ENCODE data around the gene GSTA5.
"Not testable (repeated sequence)": the region's sequence is repeated elsewhere in the genome, so short reads cannot be mapped to it uniquely, and the experiment has no call there.

GSTA5 gene

DNA sequence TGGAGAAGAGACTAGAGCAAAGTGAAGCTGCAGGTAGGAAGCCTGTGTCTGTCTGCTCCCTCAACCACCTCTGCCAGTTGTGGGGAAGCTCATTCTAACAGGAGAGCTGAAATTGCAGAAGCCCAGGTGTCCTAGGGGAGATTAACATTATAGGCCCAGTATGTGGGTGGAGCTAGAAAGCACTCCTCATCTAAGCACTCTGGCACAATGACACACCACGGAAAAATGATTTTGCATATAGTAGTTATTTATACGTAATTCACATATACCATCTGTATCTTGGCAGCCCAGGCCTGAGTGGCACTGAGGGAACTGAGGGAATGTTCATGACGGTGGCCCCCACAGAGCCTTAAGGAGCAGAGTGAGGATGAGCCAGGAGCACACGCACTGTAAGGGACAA lies 9.7 kb downstream of the GSTA5 start:
- not testable (repeated sequence) for H3K9ac ChIP-seq (ENCODE audit: low read length); H3K9me3 ChIP-seq (ENCODE audit: control insufficient read depth, insufficient read depth, low read depth, low read length); H3K36me3 ChIP-seq (ENCODE audit: control insufficient read depth, insufficient read depth, low read length); H3K4me3 ChIP-seq (ENCODE audit: low read depth, low read length); H3K27ac ChIP-seq (ENCODE audit: low read depth, low read length); H3K4me1 ChIP-seq (ENCODE audit: control insufficient read depth, insufficient read depth, low read length); H3K27me3 ChIP-seq (ENCODE audit: control insufficient read depth, insufficient read depth, low read length)

DNA sequence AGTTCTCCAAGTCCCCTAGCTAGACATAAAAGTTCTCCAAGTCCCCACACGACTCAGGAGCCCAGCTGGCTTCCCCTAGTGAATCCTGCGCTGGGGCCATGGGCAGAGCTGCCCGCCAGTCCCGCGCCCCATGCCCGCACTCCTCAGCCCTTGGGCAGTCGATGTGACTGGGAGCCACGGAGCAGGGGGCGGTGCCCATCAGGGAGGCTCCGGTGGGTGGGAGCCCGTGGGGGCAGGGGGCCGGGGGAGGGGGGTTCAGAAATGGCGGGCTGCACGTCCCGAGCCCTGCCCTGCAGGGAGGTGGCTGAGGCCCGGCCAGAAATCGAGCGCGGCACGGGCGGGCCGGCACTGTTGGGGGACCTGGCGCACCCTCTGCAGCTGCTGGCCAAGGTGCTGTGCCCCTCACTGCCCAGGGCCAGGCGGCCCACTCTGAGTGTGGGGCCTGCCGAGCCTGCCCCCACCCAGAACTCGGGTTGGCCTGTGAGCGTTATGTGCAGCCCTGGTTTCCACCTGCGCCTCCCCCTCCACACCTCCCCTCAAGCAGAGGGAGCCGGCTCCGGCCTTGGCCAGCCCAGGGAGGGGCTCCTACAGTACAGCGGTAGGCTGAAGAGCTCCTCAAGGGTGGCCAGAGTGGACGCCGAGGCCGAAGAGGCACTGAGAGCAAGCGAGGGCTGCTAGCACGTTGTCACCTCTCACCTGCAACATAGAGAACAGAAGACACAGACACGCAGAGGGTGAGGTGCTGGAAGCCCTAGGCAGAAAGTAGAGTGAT lies 11.4 kb downstream of the GSTA5 start:
- no peaks in the 10 kb centered on the region for H3K27me3 ChIP-seq (ENCODE audit: control insufficient read depth, insufficient read depth, low read length)
- peaks cover 16% of the 10 kb centered on the region for H3K9me3 ChIP-seq (ENCODE audit: control insufficient read depth, insufficient read depth, low read depth, low read length)
- H3K4me1 ChIP-seq (ENCODE audit: control insufficient read depth, insufficient read depth, low read length), result no peaks in the 10 kb centered on the region
- H3K4me3 ChIP-seq (ENCODE audit: low read depth, low read length), result no peak overlapping the region
- no peak overlapping the region for H3K27ac ChIP-seq (ENCODE audit: low read depth, low read length)
- no peaks in the 10 kb centered on the region for H3K36me3 ChIP-seq (ENCODE audit: control insufficient read depth, insufficient read depth, low read length)
- no peak overlapping the region for H3K9ac ChIP-seq (ENCODE audit: low read length)

DNA sequence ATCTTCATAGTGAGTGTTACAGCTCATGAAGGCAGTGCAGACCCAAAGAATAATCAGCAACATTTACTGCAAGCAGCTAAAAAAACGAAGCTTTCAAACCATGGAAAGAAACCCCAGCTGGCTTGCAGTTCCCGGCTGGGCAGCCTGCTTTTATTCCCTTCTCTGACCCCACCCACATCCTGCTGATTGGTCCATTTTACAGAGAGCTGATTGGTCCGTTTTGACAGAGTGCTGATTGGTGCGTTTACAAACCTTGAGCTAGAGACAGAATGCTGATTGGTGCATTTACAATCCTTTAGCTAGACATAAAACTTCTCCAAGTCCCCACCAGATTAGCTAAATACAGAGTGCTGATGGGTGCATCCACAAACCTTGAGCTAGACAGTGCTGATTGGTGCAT lies 12.0 kb downstream of the GSTA5 start:
- H3K27me3 ChIP-seq (ENCODE audit: control insufficient read depth, insufficient read depth, low read length); H3K4me3 ChIP-seq (ENCODE audit: low read depth, low read length); H3K36me3 ChIP-seq (ENCODE audit: control insufficient read depth, insufficient read depth, low read length); H3K4me1 ChIP-seq (ENCODE audit: control insufficient read depth, insufficient read depth, low read length); H3K9ac ChIP-seq (ENCODE audit: low read length); H3K27ac ChIP-seq (ENCODE audit: low read depth, low read length): not testable (repeated sequence)
- H3K9me3 ChIP-seq (ENCODE audit: control insufficient read depth, insufficient read depth, low read depth, low read length), result peaks cover 16% of the 10 kb centered on the region

DNA sequence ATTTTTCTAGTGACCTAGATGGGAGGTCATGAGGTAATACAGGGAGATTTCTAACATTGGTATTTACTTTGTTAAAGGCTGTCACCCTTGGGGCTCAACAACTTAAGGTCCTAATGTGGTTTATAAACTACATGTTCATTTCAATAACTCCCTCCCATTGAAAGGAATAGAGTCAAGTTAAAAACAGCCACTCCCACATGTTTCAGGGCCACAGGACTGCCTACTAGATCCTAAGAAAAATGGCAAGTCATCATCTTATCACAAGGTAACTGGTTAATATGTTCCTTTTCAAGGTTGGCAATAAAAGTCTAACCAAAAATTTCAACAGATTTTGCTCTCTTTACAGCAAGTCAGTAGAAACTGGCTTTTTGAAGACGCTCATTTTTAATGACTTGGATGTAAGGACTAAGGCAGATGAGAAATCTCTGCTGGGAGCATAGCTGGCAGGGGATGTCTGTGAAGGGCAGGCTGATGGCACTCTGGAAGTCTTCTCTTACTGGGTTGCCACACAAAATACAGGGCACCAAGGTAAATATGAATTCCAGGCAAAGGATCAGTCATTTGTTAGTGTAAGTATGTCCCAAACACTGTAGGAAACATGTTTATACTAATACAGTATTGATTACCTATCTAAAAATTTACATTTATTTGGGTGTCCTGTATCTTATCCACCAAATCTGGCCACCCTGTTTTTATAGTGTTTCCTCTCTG lies 13.4 kb downstream of the GSTA5 start:
- H3K9ac ChIP-seq (ENCODE audit: low read length); H3K4me3 ChIP-seq (ENCODE audit: low read depth, low read length); H3K27me3 ChIP-seq (ENCODE audit: control insufficient read depth, insufficient read depth, low read length); H3K4me1 ChIP-seq (ENCODE audit: control insufficient read depth, insufficient read depth, low read length); H3K36me3 ChIP-seq (ENCODE audit: control insufficient read depth, insufficient read depth, low read length); H3K27ac ChIP-seq (ENCODE audit: low read depth, low read length): not testable (repeated sequence)
- peaks cover 16% of the 10 kb centered on the region for H3K9me3 ChIP-seq (ENCODE audit: control insufficient read depth, insufficient read depth, low read depth, low read length)

DNA sequence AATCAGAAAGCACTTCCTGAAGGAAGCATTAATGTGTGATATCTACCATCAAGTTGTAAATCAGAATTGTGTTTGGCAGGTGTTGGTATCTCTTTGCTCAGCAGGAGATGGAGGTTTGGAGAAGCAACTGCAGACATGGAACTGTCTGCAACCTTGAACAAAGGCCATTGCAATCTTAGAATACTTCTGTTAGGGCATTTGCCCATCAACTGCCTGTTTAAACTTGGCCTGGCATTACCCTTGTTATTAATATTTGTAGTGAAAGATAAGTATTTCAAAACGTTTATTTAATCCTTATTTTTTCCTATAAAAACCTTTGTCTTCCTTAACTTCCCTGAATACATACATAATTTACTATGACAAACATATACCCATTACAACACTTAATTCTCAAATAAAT lies 14.1 kb downstream of the GSTA5 start:
- Histone ChIP-seq H3K27ac (ENCODE audit: low read depth, low read length) (no peak overlapping the region), H3K4me1 (ENCODE audit: control insufficient read depth, insufficient read depth, low read length) (no peaks in the 10 kb centered on the region), H3K36me3 (ENCODE audit: control insufficient read depth, insufficient read depth, low read length) (no peaks in the 10 kb centered on the region), H3K9me3 (ENCODE audit: control insufficient read depth, insufficient read depth, low read depth, low read length) (peaks cover 20% of the 10 kb centered on the region), H3K27me3 (ENCODE audit: control insufficient read depth, insufficient read depth, low read length) (no peaks in the 10 kb centered on the region), H3K4me3 (ENCODE audit: low read depth, low read length) (no peak overlapping the region), H3K9ac (ENCODE audit: low read length) (no peak overlapping the region)

DNA sequence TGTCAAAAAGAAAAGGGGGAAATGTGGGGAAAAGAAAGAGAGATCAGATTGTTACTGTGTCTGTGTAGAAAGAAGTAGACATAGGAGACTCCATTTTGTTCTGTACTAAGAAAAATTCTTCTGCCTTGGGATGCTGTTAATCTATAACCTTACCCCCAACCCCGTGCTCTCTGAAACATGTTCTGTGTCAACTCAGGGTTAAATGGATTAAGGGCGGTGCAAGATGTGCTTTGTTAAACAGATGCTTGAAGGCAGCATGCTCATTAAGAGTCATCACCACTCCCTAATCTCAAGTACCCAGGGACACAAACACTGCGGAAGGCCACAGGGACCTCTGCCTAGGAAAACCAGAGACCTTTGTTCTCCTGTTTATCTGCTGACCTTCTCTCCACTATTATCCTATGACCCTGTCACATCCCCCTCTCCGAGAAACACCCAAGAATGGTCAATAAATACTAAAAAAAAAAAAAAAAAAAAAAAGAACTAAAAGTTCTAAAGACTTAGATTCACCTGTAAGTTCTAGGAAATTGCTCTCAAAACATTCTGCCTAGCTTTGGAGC lies 14.6 kb downstream of the GSTA5 start:
- H3K36me3 ChIP-seq (ENCODE audit: control insufficient read depth, insufficient read depth, low read length); H3K4me1 ChIP-seq (ENCODE audit: control insufficient read depth, insufficient read depth, low read length); H3K27ac ChIP-seq (ENCODE audit: low read depth, low read length); H3K9ac ChIP-seq (ENCODE audit: low read length); H3K4me3 ChIP-seq (ENCODE audit: low read depth, low read length); H3K27me3 ChIP-seq (ENCODE audit: control insufficient read depth, insufficient read depth, low read length): not testable (repeated sequence)
- H3K9me3 ChIP-seq (ENCODE audit: control insufficient read depth, insufficient read depth, low read depth, low read length), result peaks cover 25% of the 10 kb centered on the region

DNA sequence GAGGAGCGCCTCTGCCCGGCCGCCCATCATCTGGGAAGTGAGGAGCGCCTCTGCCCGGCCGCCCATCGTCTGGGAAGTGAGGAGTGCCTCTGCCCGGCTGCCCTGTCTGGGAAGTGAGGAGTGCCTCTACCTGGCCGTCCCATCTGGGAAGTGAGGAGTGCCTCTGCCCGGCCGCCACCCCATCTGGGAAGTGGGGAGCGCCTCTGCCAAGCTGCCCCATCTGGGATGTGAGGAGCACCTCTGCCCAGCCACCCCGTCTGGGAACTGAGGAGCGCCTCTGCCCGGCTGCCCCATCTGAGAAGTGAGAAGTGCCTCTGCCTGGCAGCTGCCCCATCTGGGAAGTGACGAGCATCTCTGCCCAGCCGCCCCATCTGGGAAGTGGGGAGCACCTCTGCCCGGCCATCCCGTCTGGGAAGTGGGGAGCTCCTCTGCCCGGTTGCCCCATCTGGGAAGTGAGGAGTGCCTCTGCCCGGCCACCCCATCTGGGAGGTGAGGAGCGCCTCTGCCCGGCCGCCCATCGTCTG lies 15.3 kb downstream of the GSTA5 start:
- H3K9me3 ChIP-seq (ENCODE audit: control insufficient read depth, insufficient read depth, low read depth, low read length), result peaks cover 25% of the 10 kb centered on the region
- H3K36me3 ChIP-seq (ENCODE audit: control insufficient read depth, insufficient read depth, low read length), result not testable (repeated sequence)

DNA sequence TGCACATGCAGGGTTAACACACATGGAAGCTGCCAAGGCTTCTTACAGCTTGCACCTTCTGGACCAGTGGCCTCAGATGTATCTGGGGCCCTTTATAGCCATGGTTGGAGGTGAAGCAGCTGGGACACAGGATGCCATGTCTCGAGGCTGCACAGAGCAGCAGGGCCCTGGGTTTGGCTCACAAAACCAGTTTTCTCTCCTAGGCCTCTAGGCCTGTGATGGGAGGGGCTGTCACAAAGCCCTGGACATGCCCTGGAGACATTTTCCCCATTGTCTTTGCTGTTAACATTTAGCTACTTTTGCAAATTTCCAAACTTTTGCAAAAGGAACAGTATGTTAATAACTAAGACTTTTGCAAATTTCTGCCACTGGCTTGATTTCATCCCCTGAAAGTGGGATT lies 18.8 kb downstream of the GSTA5 start:
- peaks cover 16% of the 10 kb centered on the region for H3K9me3 ChIP-seq (ENCODE audit: control insufficient read depth, insufficient read depth, low read depth, low read length)
- no peaks in the 10 kb centered on the region for H3K4me1 ChIP-seq (ENCODE audit: control insufficient read depth, insufficient read depth, low read length)
- H3K4me3 ChIP-seq (ENCODE audit: low read depth, low read length), result no peak overlapping the region
- no peak overlapping the region for H3K9ac ChIP-seq (ENCODE audit: low read length)
- no peaks in the 10 kb centered on the region for H3K27me3 ChIP-seq (ENCODE audit: control insufficient read depth, insufficient read depth, low read length)
- H3K36me3 ChIP-seq (ENCODE audit: control insufficient read depth, insufficient read depth, low read length), result no peaks in the 10 kb centered on the region
- no peak overlapping the region for H3K27ac ChIP-seq (ENCODE audit: low read depth, low read length)

More for the DNA sequence above, 15.3 kb downstream of the GSTA5 start:
- not testable (repeated sequence) for H3K27ac ChIP-seq (ENCODE audit: low read depth, low read length); H3K4me1 ChIP-seq (ENCODE audit: control insufficient read depth, insufficient read depth, low read length); H3K9ac ChIP-seq (ENCODE audit: low read length); H3K27me3 ChIP-seq (ENCODE audit: control insufficient read depth, insufficient read depth, low read length); H3K4me3 ChIP-seq (ENCODE audit: low read depth, low read length)

DNA sequence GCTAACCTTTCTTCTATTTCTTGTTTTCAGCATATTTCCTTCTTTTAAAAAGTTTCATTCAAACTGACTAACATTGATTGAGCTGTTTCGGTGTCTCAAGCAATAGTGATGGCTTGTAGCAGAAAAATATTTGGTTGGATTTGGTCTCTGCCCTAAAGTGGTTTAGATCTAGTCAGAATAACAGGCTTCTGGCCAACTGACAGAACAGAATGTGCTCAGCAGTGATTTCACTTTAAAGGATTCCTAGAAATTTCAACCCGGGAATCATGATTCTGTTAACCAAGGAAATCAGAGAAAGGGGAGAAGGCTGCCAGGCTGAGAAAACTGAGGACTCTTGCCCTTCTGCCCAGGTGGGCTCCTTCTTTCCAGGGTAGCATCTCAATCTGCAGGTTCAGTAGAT lies 20.4 kb downstream of the GSTA5 start:
- no peaks in the 10 kb centered on the region for H3K36me3 ChIP-seq (ENCODE audit: control insufficient read depth, insufficient read depth, low read length)
- H3K27ac ChIP-seq (ENCODE audit: low read depth, low read length), result no peak overlapping the region
- H3K27me3 ChIP-seq (ENCODE audit: control insufficient read depth, insufficient read depth, low read length), result no peaks in the 10 kb centered on the region
- H3K9me3 ChIP-seq (ENCODE audit: control insufficient read depth, insufficient read depth, low read depth, low read length), result peaks cover 16% of the 10 kb centered on the region
- H3K4me1 ChIP-seq (ENCODE audit: control insufficient read depth, insufficient read depth, low read length), result peaks cover 2% of the 10 kb centered on the region; the same call in 1 of the 2 replicates
- H3K4me3 ChIP-seq (ENCODE audit: low read depth, low read length), result no peak overlapping the region
- no peak overlapping the region for H3K9ac ChIP-seq (ENCODE audit: low read length)

DNA sequence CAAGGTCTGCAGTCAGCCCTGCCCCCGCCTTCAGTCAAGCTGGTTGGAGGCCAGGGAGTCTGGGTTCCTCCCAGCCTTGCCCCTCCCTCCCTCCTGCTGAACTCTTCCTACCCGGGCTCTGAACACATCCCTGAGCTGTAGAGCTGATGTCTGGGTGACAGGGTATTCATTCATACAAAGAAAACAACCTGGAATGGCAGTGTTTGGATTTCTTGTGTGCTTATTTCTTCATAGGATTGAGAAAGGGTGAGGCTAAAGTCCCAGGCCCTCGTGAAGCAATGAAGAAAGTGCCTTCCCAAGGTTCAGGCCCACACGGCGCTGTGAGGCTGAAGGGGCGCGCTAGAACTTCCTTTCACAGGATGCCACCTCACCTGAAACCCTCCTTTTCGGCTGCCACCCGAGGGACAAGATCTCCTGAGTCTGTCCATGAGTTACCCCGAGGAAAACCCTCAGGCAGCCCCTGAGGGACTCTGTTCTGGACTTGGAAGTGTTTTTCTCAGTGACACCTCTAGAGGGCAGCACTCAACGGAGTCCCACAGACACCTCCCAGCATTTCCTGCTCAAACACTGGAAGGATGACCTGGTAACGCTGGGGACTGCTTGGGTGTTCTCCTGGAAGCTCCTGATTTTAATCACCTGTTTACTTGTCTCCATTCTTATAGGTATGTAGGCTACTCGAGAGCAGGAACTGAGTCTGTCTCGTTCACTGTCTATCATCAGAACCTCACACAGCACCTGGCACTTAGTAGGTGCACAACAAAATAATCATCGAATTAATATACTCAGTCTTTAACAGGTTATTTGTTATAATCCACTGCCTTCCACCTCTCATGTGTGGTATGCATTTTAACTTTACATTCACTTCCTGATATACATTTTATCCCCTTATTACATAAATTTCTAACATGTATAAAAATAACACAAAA lies 25.2 kb downstream of the GSTA5 start:
- Histone ChIP-seq H3K27me3 (ENCODE audit: control insufficient read depth, insufficient read depth, low read length) (no peaks in the 10 kb centered on the region), H3K27ac (ENCODE audit: low read depth, low read length) (no peak overlapping the region), H3K9ac (ENCODE audit: low read length) (no peak overlapping the region), H3K4me3 (ENCODE audit: low read depth, low read length) (no peak overlapping the region), H3K9me3 (ENCODE audit: control insufficient read depth, insufficient read depth, low read depth, low read length) (no peaks in the 10 kb centered on the region), H3K36me3 (ENCODE audit: control insufficient read depth, insufficient read depth, low read length) (no peaks in the 10 kb centered on the region), H3K4me1 (ENCODE audit: control insufficient read depth, insufficient read depth, low read length) (peaks cover 3% of the 10 kb centered on the region; the same call in 1 of the 2 replicates)

All from HUES6 (cell line).